Smooth muscle cell of the brain vasculature (primary cell): Measurements from ENCODE around the gene SERGEF.

Experiments
- DNase-seq: peaks from one replicate; pipeline ENCODE4 v3.0.0-alpha.2; 2012; ENCODE audit warnings: low read depth, low spot score

The SERGEF gene

DNA sequence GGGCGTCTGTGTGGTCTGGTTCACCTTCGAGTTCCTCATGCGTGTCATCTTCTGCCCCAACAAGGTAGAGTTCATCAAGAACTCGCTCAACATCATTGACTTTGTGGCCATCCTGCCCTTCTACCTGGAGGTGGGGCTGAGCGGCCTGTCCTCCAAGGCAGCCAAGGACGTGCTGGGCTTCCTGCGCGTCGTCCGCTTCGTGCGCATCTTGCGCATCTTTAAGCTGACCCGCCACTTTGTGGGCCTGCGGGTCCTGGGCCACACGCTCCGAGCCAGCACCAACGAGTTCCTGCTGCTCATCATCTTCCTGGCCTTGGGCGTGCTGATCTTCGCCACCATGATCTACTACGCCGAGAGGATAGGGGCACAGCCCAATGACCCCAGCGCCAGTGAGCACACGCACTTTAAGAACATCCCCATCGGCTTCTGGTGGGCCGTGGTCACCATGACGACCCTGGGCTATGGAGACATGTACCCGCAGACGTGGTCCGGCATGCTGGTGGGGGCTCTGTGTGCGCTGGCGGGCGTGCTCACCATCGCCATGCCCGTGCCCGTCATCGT, 240.9 kb downstream of the SERGEF start:
- no peak for DNase-seq

DNA sequence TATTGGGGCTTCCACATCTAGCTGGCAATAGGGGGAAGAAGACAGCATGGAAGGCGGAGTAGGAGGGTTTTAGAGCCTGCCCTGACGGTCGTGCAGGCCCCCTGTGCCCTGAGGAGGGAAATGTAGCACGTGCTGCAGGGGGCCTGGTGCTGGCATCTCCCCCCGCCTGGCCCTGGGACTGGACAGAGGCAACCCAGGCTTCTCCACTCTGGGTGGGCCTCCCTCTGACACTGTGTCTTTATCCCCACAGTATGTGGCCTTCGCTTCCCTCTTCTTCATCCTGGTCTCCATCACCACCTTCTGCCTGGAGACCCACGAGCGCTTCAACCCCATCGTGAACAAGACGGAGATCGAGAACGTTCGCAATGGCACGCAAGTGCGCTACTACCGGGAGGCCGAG, 241.4 kb downstream of the SERGEF start:
- no peak for DNase-seq

DNA sequence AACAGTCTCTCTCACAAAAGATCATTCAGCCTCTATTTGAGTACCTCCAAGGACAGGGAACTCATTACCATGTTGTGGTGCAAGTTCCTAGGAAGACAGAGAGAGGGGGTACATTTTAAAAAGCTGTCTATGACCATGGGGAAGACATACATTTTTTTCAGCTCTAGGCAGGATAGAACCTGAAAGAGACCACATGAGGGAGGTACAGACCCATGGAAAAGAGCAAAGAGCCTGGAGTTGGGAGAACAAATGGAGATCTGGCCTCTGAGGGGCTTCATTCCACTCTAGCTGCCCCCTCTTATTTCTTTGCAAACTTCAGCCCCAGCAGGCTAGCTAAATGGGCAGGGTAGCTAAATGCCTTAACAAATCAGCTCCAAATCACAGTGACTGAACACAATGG, 241.9 kb downstream of the SERGEF start:
- DNase-seq, result no peak

DNA sequence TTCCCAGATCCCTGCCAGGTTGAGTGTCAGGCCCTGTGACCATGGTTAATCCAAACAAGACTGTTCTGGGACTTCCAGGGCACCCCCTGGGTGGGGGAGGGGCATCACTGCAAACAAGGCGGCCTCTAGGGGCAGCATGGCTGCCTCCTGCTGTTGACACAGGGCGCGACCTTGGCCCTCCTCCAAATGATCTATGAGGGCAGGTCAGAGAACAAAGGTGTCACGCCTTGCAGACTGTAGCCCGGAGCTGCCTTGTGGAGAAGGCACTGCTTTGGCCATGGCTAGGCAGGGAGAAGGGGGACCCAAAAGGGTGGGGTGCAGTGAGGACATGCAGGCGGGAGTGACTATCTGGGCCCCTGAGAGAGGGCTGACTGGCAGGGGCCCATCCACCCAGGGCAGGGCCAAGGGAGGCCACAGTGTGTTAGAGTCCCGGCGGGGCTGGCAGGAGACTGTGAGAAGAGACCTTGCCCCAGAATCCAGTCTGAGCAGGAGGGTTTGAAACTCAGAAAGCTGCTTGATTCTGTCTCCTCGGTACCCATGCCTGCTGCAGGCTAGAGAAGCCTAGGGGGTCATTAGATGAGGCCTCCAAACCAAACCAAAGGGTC, 242.7 kb downstream of the SERGEF start:
- no peak for DNase-seq

DNA sequence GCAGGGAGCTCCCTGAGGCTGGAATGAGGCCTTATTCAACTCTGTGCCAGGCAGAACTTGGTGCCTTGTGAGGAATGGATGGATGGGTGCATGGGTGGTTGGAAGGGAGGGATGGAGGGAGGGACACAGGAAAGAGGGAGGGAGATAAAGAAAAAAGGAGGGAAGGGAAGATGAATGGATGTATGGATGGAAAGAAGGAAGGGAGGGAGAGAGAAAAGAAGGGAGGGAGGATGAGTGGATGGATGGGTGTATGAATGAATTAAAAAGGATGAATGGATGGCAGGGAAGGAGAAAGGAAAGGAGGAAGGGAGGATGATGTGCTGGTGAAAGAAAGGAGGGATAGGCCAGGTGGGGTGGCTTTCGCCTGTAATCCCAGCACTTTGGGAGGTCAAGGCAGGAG, 243.6 kb downstream of the SERGEF start:
- DNase-seq, result no peak

DNA sequence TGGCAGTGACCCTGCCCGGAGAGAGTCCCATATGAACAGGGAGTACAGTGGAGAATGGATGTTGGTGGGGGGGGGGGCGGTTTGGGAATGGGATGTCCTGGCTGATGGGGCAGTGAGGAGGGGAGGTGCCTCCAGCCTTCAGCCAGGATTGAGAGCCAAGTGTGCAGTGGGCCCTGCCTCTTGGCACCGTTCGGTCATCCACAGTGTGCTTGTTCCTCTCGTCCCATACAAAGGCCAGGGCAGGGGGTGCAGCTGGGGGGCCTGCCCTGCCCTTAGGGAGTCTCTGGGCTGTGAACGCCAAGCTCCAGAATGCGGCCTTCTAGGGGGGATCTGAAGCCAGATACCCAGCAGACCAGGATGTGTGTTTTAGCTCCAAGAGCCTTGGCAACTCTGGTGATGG, 244.3 kb downstream of the SERGEF start:
- DNase-seq, result no peak

DNA sequence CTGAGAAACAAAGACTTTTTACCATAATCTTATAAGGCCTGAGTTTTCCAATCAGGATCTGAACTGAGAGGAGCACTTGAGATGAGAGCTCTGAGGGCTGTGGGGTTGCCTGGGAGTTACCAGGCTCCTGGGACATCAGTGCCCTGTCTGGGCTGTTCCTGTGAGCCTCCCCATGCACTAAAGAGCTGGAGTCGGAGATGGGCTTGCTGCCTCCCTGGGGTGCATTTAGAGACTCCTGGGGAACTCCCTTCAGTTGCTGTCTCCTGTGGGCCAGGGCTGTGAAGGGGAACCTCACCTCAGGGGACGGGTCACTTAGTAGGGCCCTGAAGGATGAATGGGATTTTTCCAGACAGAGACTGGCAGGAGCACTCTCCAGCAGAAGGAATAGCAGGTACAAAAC, 244.9 kb downstream of the SERGEF start:
- no peak for DNase-seq

DNA sequence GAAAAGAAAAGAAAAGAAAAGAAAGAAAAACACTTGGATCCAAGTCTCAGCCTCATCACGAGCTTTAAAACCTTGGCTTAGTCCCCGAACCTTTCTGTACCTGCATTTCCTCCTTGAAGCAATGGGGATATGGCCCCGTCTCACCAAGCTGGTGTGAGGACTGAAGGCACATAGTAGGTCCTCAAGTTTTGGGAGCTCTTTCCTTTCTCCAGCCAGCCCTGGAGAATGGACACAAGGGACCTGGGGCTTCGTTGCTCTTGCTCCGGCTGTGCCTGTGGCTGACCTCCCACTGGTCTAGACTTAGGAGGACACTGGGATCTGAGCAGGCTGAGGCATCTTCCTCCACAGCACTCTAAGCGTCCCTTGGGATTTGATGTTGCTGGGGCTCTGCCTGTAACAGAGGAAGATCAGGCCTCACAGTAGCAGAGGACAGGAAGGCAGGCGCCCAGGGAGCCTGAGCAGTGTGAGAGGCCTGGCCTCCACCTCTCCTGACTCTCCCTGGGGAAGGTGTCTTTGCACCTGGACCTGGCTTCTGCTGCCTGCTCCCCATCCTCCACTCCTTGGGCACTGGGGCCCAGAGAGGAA, 245.5 kb downstream of the SERGEF start:
- no peak for DNase-seq

DNA sequence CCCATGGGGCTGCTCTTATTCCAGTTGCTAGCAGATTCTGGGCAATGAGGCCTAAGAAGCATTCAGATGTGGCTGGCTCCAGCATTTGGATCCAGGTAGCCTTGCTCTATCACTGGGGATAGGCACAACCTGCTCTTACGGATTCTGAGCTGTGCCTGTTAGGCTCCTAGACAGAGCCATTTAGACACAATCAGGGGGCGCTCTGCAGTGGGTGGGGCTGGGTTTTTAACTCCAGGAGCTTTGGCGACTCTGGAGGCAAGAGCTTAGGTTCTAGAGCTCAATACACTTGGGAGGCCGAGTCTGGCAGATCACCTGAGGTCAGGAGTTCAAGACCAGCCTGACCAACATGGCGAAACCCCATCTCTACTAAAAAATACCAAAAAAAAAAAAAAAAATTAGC, 246.3 kb downstream of the SERGEF start:
- DNase-seq, result no peak

DNA sequence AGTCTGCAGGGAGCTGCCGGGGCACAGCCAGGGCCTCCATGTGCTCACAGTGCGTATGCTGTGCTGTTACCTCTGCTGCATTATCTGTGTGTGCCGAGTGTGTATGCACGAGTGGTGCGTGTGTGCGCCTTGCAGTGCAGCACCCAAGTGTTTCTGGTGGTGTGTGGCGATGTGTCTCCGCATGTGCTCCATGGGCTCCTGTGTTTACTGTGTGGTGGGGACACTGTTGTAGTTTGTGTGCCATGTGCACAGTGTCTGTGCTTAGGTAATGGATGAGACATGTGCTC, 246.8 kb downstream of the SERGEF start:
- DNase-seq, result no peak

DNA sequence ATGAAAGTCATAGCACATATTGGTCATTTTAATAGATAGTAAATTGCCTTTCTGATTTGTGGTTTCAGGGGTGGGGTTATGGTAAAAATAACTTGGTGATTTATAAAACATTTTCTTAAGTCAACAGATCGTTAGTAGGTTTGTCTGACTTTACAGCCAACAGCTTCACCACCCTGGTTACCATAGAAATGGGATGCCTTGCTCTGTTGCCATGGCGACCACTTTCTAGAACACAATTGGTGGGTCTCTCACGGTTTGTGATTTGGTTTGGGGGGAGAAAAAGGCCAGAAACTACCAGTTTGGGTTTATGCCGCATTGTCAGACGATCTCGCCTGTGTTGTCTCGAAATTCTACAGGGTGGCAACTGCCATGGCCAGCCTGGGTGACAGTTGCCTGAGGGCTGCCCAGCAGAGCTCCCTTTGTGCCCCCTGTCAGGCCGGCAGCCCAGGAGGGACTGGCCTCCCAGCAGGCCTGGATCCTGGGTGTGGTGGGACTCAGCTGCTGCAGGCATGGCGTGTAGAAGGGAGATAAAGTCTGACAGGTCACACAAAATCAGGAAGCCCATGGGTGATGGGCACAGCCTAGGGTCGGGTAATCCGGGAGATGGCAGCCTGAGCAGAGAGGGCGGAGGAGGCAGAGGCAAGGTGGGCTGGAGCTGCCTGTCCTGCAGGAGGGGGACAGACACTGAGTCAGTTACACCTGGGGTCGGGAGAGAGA, 247.3 kb downstream of the SERGEF start:
- DNase-seq, result no peak

DNA sequence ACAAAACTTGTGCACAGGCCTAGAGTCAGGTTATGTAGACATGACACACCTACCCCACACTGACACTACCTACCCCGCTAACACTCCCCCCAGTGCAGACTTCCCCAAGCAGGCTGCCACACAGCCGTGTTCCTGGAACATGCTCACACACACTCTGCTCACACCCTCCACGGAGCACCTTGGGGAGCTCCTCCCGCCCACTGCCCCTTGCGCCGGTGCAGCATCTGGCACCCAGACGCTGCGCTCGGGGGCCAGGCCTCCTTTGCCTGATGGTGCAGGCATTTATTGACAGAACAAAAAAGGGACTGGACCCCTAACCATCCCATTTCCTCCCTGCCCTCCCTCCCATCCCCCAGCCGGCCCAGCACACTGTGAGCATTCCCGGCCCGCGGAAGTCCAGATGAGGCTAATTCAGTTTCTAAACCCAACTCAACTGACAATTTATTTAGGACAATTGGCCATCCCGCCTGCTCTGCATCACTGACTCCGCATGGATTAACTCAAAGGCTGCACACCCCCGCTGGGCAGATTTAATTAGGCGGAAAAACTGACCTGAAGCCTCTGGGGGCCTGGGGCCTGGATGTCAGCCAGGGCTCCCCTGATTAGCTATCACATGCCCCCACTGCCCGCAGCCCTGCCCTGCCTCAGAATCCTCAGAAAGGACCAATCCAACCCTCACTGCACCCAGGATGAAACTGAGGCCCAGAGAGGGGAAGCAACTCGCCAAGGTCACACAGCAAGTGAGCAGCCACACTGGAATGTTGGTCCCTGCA, 248.2 kb downstream of the SERGEF start:
- DNase-seq, result no peak

DNA sequence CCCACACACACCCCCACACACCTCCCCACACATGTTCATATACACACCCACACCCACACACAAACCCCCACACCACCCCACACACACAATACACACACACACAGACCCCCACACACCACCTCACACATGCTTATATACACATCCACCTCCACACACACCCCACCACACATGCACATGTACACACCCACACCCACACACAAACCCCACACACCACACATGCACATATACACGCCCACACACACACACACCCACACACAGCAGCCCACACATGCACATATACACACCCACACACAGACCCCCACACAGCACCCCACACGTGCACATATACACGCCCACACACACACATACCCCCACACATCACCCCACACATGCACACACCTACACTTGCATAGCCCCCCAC, 249.1 kb downstream of the SERGEF start:
- no peak for DNase-seq

DNA sequence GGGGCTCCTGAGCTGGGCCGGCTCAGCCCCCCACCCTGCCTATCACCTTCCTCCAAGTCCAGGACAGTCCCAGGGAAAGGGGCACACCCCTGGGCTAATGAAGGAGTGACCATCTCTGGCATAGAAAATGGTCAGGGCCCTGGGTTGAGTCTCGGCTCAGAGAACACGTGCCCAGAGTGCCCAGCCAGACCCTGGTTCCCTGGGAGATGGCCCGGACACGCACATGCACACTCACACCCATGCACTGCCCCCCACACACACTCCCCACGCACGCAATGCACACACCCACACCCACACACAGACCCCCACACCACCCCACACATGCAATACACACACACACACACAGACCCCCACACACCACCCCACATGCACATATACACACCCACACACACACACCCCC, 249.6 kb downstream of the SERGEF start:
- DNase-seq, result no peak

DNA sequence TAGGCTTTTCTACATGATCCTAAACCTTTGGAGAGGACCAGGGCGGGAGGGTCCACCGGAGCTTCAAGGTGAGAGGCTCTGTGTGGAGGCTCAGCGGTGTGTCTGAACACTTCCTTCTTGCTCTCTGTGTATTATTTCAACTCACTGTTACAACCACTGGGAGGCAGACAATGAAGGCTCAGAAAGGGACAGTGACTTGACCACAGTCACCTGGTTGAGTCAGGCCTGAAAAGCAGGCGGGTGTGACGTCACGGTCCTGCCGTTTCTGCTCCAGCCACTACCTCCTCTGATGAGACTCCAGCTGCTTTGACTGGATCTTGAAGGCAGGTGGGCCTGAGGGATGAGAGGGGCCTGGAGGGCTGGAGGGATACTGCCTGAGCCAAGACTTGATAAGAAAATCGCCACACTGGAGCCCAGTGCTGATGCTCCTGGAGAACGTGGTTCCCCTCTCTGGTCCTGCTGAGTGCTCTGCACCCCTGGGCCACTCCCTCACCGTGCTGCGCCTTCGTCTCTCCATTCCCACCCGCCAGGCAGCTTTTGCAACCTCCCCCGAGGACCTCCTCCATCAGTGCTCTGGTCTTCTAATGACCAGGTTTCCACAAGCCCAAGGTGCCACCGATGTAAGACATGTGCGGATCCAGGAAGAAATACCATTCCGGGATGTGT, 250.4 kb downstream of the SERGEF start:
- no peak for DNase-seq

DNA sequence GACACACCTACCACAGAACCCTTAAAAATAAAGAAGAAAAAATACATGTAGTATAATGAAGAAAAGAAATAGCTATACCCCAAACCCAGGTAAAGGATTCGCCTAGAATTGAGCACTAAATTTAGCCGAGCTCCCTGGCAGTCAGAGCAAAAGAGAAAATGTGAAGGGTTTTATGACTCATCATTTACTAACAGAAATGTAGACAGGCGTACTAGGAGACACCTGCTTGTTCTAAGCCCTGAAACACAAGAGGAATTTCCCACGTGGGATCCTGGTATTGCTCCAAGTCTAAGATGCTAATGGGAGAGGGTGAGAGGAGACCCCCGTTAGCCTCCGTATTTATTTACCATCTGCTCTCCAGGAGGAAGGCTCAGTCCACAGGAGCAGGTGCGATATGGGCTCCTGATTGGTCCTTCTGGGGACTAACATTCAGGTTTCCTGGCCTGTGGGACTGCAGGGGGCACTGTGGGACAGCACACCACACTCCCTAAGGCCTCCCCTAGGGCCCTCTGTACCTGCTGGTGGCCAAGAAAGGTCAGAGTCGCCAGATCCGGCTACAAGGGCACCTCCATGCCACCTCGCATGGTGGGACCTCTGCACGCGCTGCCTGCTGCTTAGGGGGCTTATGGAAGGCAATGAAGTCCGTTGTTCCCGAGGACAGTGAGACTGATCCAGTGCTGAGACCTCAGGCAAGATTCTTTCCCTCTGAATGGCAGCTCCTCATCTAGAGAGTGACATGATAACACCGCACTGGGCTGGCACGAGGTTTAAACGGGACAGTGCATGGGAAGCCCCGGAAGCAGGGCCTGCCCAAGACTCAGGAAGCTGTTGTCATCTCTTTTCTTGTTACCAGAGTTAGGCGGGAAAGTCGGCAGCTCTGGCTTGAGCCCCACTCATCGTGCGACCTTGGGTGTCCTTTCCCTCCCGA, 252.5 kb downstream of the SERGEF start:
- no peak for DNase-seq

DNA sequence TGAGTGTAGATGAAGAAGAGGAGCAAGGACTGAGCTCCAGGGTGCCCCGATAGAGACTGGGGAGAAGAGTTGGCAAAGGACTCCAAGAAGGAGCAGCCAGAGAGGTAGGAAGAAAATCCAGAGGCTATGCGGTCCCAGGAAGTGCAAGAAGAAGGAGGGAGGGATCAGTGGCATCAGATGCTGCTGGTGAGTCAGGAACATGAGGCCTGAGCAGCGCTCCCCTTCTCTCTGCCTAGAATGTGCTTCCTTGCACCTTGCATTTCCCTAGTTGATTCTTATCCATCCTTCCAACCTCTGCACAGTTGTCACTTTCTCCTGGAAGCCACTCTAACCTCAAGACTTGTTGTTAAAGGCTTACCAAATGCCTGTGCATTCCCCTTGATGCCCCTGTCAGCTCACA, 257.0 kb downstream of the SERGEF start:
- no peak for DNase-seq

DNA sequence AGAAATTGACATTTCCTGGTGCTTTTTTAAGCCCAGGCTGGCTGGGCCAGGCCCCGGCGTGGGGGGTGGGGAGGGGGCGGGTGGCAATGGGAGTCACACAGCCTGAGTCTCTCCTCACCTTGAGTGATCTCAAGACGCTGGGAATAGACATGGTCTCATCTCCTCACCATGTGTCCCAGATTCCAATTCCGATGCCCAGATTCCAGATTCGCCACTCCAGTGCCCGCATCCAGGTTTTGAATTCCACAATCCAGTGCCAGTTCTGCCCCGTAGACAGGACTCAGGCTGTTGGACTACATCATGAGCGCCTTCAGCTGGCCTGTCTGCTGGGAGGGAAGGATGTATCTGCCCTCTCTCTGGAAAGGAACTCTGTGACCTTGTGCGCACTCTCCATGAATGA, 259.2 kb downstream of the SERGEF start:
- DNase-seq, result no peak

DNA sequence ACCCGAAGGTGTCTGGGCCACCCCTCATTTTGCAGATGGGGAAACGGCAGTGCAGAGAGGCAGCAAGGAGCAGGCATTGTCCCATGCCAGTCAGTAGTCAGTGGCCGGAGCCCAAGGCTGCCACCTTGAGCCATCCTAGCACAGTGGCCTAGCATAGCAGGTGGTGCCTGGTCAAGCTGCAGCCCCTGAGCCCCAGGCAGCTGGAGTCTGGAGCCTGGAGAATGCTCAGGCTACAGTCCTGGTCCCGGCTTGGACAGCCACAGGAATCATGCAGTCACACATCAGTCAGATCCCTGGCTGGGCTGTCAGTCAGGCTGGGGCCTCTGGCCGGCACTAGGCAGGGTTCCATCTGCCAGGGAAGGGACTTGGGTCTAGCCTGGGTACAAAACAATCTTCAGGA, 259.7 kb downstream of the SERGEF start:
- DNase-seq, result no peak

DNA sequence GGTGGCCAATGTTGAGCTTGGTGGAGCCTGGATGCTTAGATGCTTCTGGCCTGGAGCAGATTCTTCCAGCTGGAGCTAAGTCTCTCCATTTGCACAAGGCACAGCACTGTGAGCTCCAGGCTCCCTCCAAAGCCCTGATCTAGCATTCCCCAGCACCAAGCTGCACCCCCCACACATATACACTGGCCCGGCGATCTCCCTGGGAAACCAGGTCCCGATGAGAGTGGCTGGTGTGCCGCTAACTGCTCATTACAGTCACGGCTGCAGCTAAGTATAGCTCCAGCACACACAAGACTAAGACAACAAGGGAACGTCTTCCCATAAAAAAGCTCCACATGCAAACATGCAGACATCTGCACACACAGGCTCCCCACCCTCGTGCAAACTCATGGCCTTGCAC, 260.7 kb downstream of the SERGEF start:
- DNase-seq, result no peak

DNA sequence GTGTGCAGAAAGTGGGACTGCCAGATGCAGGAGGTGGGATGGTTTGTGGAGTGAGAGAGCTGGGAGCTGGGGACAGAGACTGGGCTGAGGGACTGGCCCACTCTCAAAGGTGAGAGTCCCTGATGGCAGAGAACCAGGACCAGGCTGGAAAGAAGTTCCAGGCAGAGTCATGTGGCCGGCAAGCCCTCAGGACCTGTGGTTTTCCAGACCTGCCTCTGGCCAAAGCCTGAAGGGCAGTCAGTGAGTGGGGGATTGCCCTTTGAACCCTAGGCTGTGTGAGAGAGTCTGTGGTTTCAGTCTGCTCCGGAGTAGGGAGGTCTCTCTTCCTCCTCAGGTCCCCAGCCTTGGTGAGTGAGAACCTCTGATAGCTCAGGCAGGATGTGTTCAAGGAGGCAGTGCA, 261.3 kb downstream of the SERGEF start:
- DNase-seq, result no peak
